ENCODE measurements around the gene STXBP5.

GRCh38 chr6:147287869-147288271 is 83.7 kb downstream of the STXBP5 start:
- TF ChIP-seq CTCF (IDR thresholded peaks at IDR 0.05; ENCODE audit: low read depth, low read length) (no peak), MAX (IDR thresholded peaks at IDR 0.05; ENCODE audit: low read depth, low read length) (no peak)
